ENCODE data around the gene TMEM39A.

The TMEM39A gene

DNA sequence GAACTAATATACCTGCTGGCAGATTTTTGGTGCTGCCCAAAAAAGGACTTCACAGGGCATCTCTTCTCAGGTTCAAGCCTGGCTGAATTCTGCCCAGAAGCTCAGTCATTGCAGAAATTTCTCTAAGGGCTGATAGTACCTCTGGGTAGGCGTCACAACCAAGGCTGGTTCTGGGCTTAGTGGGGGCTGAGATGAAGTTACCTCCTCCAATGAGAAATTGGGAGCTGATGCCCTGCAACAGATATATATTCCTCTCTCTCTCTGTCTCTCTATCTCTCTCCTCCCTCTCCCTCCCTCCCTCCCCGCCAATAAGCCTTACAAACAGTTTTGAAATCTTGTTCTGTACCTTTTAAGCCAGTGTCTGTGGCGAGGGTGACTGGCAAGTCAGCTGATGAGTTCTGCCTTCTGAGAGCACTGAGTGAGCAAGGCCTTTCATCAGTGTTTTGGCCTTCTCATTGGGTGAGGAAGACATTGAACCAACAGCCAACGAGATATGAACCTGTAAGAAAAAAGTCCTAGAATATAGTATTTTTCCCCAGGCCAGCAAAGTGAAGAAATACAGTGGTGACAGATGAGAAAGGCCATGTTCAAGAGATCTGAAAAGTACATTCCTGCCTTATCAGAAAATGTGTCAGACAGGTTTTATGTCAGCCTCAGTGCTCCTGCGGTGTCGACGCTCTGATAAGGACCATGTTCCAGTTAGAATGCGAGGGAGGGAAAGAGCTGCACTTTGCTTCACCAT lies 45.5 kb downstream of the TMEM39A start:
- H3K9ac ChIP-seq (ENCODE audit: low read depth, low read length): no peak overlapping the region
- no peak overlapping the region for H3K4me3 ChIP-seq (ENCODE audit: low read depth, low read length)
- no peaks in the 10 kb centered on the region for H3K9me3 ChIP-seq (ENCODE audit: control insufficient read depth, insufficient read depth, low read length)
- no peaks in the 10 kb centered on the region for H3K4me1 ChIP-seq (ENCODE audit: control insufficient read depth, insufficient read depth, low read length)
- H3K36me3 ChIP-seq (ENCODE audit: control insufficient read depth, insufficient read depth, low read length): no peaks in the 10 kb centered on the region
- H3K27me3 ChIP-seq (ENCODE audit: control insufficient read depth, insufficient read depth, low read length): no peaks in the 10 kb centered on the region
- no peak overlapping the region for H3K27ac ChIP-seq (ENCODE audit: low read depth, low read length)

DNA sequence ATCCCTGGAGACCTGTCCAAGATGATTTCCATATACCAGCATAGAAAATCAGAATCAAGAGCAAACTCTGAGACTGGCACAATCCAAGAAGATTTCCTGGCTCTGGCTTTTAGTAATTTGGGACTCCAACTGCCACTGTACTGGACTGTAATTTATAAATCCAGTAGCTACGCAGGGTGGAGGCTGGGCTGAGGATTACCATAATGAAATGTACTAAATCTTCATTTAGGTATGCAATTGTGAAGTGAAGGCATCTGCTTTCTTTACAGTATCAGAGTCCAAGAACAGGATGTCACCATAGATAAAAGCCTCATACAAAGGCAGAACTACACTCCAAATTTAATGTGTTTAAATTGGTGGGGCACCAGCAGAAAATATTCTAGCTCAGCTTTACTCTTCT lies 46.5 kb downstream of the TMEM39A start:
- no peak overlapping the region for H3K27ac ChIP-seq (ENCODE audit: low read depth, low read length)
- no peaks in the 10 kb centered on the region for H3K36me3 ChIP-seq (ENCODE audit: control insufficient read depth, insufficient read depth, low read length)
- no peaks in the 10 kb centered on the region for H3K4me1 ChIP-seq (ENCODE audit: control insufficient read depth, insufficient read depth, low read length)
- H3K27me3 ChIP-seq (ENCODE audit: control insufficient read depth, insufficient read depth, low read length): no peaks in the 10 kb centered on the region
- H3K9me3 ChIP-seq (ENCODE audit: control insufficient read depth, insufficient read depth, low read length): no peaks in the 10 kb centered on the region
- no peak overlapping the region for H3K9ac ChIP-seq (ENCODE audit: low read depth, low read length)
- no peak overlapping the region for H3K4me3 ChIP-seq (ENCODE audit: low read depth, low read length)

GRCh38 chr3:119413603-119414280 lies 49.7 kb downstream of the TMEM39A start:
- Histone ChIP-seq H3K9ac (ENCODE audit: low read depth, low read length) (no peak overlapping the region), H3K36me3 (ENCODE audit: control insufficient read depth, insufficient read depth, low read length) (no peaks in the 10 kb centered on the region)

GRCh38 chr3:119409844-119410243 lies 53.6 kb downstream of the TMEM39A start:
- Histone ChIP-seq H3K4me3 (ENCODE audit: low read depth, low read length) (no peak overlapping the region), H3K9ac (ENCODE audit: low read depth, low read length) (no peak overlapping the region), H3K4me1 (ENCODE audit: control insufficient read depth, insufficient read depth, low read length) (no peaks in the 10 kb centered on the region), H3K36me3 (ENCODE audit: control insufficient read depth, insufficient read depth, low read length) (no peaks in the 10 kb centered on the region), H3K27me3 (ENCODE audit: control insufficient read depth, insufficient read depth, low read length) (no peaks in the 10 kb centered on the region), H3K27ac (ENCODE audit: low read depth, low read length) (no peak overlapping the region), H3K9me3 (ENCODE audit: control insufficient read depth, insufficient read depth, low read length) (no peaks in the 10 kb centered on the region)

More at GRCh38 chr3:119413603-119414280, 49.7 kb downstream of the TMEM39A start:
- no peaks in the 10 kb centered on the region for H3K4me1 ChIP-seq (ENCODE audit: control insufficient read depth, insufficient read depth, low read length)
- H3K4me3 ChIP-seq (ENCODE audit: low read depth, low read length): no peak overlapping the region
- no peaks in the 10 kb centered on the region for H3K9me3 ChIP-seq (ENCODE audit: control insufficient read depth, insufficient read depth, low read length)
- no peak overlapping the region for H3K27ac ChIP-seq (ENCODE audit: low read depth, low read length)
- no peaks in the 10 kb centered on the region for H3K27me3 ChIP-seq (ENCODE audit: control insufficient read depth, insufficient read depth, low read length)

GRCh38 chr3:119408243-119408950 lies 55.0 kb downstream of the TMEM39A start:
- H3K27me3 ChIP-seq (ENCODE audit: control insufficient read depth, insufficient read depth, low read length): no peaks in the 10 kb centered on the region
- H3K4me1 ChIP-seq (ENCODE audit: control insufficient read depth, insufficient read depth, low read length): no peaks in the 10 kb centered on the region
- H3K9me3 ChIP-seq (ENCODE audit: control insufficient read depth, insufficient read depth, low read length): no peaks in the 10 kb centered on the region
- H3K27ac ChIP-seq (ENCODE audit: low read depth, low read length): no peak overlapping the region
- no peaks in the 10 kb centered on the region for H3K36me3 ChIP-seq (ENCODE audit: control insufficient read depth, insufficient read depth, low read length)
- H3K9ac ChIP-seq (ENCODE audit: low read depth, low read length): no peak overlapping the region
- no peak overlapping the region for H3K4me3 ChIP-seq (ENCODE audit: low read depth, low read length)

GRCh38 chr3:119405315-119405714 lies 58.1 kb downstream of the TMEM39A start:
- H3K27ac ChIP-seq (ENCODE audit: low read depth, low read length): no peak overlapping the region
- H3K9me3 ChIP-seq (ENCODE audit: control insufficient read depth, insufficient read depth, low read length): no peaks in the 10 kb centered on the region
- H3K27me3 ChIP-seq (ENCODE audit: control insufficient read depth, insufficient read depth, low read length): no peaks in the 10 kb centered on the region
- peaks cover 12% of the 10 kb centered on the region for H3K4me1 ChIP-seq (ENCODE audit: control insufficient read depth, insufficient read depth, low read length)
- no peak overlapping the region for H3K9ac ChIP-seq (ENCODE audit: low read depth, low read length)
- no peaks in the 10 kb centered on the region for H3K36me3 ChIP-seq (ENCODE audit: control insufficient read depth, insufficient read depth, low read length)
- H3K4me3 ChIP-seq (ENCODE audit: low read depth, low read length): no peak overlapping the region

GRCh38 chr3:119403201-119403600 lies 60.2 kb downstream of the TMEM39A start:
- H3K27me3 ChIP-seq (ENCODE audit: control insufficient read depth, insufficient read depth, low read length): no peaks in the 10 kb centered on the region
- no peaks in the 10 kb centered on the region for H3K9me3 ChIP-seq (ENCODE audit: control insufficient read depth, insufficient read depth, low read length)
- no peak overlapping the region for H3K27ac ChIP-seq (ENCODE audit: low read depth, low read length)
- H3K4me1 ChIP-seq (ENCODE audit: control insufficient read depth, insufficient read depth, low read length): peaks cover 12% of the 10 kb centered on the region
- H3K4me3 ChIP-seq (ENCODE audit: low read depth, low read length): no peak overlapping the region
- H3K9ac ChIP-seq (ENCODE audit: low read depth, low read length): no peak overlapping the region
- H3K36me3 ChIP-seq (ENCODE audit: control insufficient read depth, insufficient read depth, low read length): no peaks in the 10 kb centered on the region

DNA sequence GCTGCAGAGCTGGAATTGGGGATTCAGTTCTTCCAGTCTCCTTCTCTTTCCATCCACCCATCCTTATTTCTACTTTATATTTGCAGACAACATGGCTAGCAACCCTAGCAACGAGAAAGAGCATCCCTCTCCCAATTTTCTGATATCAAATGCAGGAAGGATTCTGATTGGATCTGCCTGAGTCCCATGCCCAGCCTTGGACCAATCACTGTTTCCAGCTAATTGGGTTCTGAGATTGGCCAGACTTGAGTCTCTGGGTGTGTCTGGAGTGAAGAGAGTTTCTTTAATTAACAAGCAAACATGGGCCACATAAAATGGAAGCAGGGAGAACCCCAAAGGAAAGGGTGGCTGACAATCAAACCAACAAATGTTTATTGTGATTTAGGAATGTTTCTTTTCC lies 60.6 kb downstream of the TMEM39A start:
- Histone ChIP-seq H3K36me3 (ENCODE audit: control insufficient read depth, insufficient read depth, low read length) (no peaks in the 10 kb centered on the region), H3K27ac (ENCODE audit: low read depth, low read length) (no peak overlapping the region), H3K4me3 (ENCODE audit: low read depth, low read length) (no peak overlapping the region), H3K27me3 (ENCODE audit: control insufficient read depth, insufficient read depth, low read length) (no peaks in the 10 kb centered on the region), H3K9ac (ENCODE audit: low read depth, low read length) (no peak overlapping the region), H3K4me1 (ENCODE audit: control insufficient read depth, insufficient read depth, low read length) (peaks cover 12% of the 10 kb centered on the region), H3K9me3 (ENCODE audit: control insufficient read depth, insufficient read depth, low read length) (no peaks in the 10 kb centered on the region)

DNA sequence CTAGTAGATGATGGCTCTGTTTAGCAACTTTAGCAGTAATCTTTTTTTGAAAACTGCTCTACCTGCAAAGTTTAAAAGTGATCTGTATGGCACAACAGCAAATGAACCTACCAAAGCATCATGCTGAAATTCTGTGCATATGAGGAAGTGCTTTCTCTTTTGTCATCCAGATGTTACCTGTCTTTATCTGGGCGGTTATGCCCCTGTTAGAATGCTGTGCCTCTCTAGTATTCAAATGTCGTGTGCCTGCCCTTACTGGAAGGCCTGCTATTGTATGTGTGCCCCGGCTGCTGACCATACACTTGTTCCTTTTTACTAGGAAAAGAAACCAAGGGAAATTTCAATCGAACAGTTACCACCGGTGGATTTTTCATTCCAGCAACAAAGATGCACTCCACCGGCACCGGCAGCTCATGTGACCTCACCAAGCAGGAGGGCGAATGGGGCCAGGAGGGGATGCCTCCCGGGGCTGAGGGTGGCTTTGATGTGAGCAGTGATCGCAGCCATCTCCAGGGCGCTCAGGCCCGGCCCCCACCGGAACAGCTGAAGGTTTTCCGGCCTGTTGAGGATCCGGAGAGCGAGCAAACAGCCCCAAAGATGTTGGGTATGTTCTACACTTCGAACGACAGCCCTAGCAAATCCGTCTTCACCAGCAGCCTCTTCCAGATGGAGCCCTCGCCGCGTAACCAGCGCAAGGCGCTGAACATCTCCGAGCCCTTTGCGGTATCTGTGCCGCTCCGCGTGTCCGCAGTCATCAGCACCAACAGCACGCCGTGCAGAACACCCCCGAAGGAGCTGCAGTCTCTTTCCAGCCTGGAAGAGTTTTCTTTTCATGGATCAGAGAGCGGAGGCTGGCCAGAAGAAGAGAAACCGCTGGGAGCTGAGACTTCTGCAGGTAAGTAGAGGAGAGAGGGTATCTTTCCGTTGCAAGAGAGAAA lies 61.6 kb downstream of the TMEM39A start:
- Histone ChIP-seq H3K36me3 (ENCODE audit: control insufficient read depth, insufficient read depth, low read length) (no peaks in the 10 kb centered on the region), H3K27me3 (ENCODE audit: control insufficient read depth, insufficient read depth, low read length) (no peaks in the 10 kb centered on the region), H3K27ac (ENCODE audit: low read depth, low read length) (no peak overlapping the region), H3K9me3 (ENCODE audit: control insufficient read depth, insufficient read depth, low read length) (no peaks in the 10 kb centered on the region), H3K9ac (ENCODE audit: low read depth, low read length) (no peak overlapping the region), H3K4me3 (ENCODE audit: low read depth, low read length) (no peak overlapping the region), H3K4me1 (ENCODE audit: control insufficient read depth, insufficient read depth, low read length) (peaks cover 18% of the 10 kb centered on the region)

- Histone ChIP-seq H3K36me3 (ENCODE audit: control insufficient read depth, insufficient read depth, low read length) (no peaks in the 10 kb centered on the region), H3K27me3 (ENCODE audit: control insufficient read depth, insufficient read depth, low read length) (no peaks in the 10 kb centered on the region), H3K27ac (ENCODE audit: low read depth, low read length) (no peak overlapping the region), H3K4me3 (ENCODE audit: low read depth, low read length) (no peak overlapping the region), H3K9ac (ENCODE audit: low read depth, low read length) (no peak overlapping the region), H3K9me3 (ENCODE audit: control insufficient read depth, insufficient read depth, low read length) (no peaks in the 10 kb centered on the region), H3K4me1 (ENCODE audit: control insufficient read depth, insufficient read depth, low read length) (peaks cover 25% of the 10 kb centered on the region)
These were observed 62.3 kb downstream of the TMEM39A start for GRCh38 chr3:119401069-119401468.
